ENCODE results near the gene KCNS1. TPM values are rescaled to one million over a fixed set of nuclear protein-coding genes. Genes with fewer than 3 reads are reported as not detected.

Gene KCNS1
- total RNA-seq, 4 donors from 2014 or later: 0.20 to 0.78 TPM; not detected in 2

DNA sequence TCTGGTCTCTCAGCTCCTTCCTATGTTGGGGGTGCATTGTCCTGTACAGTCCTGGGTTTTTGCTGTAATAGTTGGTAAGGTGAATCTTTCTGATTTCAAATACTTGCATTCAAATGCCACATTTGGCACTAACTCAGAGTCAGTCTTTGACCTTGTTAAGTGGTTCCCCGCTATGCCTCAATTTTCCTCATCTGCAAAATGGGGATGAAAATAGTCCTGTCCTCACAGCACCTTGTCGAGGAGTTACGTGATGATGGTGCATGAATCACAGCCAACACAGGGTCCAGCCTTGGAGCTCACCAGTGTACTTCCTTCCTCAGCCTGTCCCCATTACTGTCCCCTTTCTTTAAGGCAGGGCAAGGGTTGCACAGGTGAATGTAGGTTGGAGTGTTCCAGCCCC lies 12.9 kb upstream of the KCNS1 start:
- Histone ChIP-seq H3K4me1 (peaks cover 0 to 10% of the 10 kb centered on the region in 2 donors), H3K4me3 (replicated peaks in 1 of 3) (no peak overlapping the region), H3K9me3 (no peaks in the 10 kb centered on the region), H3K27ac (no peak overlapping the region), H3K27me3 (no peaks in the 10 kb centered on the region), H3K36me3 (no peaks in the 10 kb centered on the region)
- TF ChIP-seq, protein P1, sequence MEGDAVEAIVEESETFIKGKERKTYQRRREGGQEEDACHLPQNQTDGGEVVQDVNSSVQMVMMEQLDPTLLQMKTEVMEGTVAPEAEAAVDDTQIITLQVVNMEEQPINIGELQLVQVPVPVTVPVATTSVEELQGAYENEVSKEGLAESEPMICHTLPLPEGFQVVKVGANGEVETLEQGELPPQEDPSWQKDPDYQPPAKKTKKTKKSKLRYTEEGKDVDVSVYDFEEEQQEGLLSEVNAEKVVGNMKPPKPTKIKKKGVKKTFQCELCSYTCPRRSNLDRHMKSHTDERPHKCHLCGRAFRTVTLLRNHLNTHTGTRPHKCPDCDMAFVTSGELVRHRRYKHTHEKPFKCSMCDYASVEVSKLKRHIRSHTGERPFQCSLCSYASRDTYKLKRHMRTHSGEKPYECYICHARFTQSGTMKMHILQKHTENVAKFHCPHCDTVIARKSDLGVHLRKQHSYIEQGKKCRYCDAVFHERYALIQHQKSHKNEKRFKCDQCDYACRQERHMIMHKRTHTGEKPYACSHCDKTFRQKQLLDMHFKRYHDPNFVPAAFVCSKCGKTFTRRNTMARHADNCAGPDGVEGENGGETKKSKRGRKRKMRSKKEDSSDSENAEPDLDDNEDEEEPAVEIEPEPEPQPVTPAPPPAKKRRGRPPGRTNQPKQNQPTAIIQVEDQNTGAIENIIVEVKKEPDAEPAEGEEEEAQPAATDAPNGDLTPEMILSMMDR (IDR thresholded peaks at IDR 0.05): no peak
- TF ChIP-seq POLR2A (IDR thresholded peaks at IDR 0.05): no peak
- 90 to 94% methylated on average over 3 of the region's 3 CpGs for WGBS, 2 donors
- DNase-seq: no peak
- intact Hi-C loops (cut with DNase I): no loop called here

DNA sequence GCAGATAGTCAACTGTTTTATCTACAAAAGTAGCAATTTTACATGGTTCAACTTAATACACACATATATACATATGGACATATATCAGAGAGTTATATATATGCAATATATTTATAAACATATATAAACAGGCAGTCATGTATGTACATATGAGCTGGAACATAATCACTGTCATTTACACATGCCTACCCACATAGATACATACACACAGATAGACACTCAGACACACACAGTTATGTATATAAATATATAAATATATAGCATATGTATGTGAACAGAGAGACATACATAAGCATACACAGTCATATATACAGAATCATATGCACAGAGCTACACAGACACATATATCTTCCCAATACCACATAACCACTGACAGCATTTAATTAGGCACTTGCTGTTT lies 11.8 kb upstream of the KCNS1 start:
- DNase-seq: no peak
- no peak for TF ChIP-seq POLR2A (IDR thresholded peaks at IDR 0.05)
- TF ChIP-seq, protein P1 (IDR thresholded peaks at IDR 0.05): no peak
- intact Hi-C loops (cut with DNase I): no loop called here

DNA sequence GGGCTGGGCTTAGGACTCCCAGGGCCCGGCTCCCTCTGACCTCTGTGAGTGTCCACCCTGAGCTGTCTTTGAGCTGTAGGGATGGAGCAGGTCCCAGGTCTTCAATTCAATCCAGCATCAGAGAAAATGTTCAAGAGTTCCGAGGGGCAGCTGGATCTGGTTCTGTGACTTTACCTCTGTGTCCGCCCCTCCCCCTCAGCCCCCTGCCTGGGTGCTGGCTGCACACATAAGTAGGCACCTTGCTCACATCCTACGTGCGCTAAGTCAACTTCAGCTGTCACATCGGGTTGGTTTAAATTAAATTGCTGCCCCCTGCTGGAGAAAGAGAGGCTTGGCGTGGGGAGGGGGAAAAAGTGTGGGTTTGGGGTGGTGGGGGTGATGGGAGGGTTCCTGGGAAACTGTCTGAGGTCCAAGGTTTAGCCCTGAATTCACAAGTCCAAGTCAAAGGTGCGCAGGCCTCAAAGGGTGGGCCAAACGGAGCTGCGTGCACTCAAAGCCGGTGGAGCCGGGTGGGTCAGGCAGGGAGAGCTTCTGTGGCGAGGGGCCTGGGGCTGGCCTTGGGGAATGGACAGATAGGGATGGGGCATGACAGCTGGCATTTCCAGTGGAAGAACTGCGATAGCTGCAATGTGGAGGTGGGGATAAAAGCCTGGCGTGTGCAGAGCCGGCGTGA lies 11.0 kb upstream of the KCNS1 start:
- TF ChIP-seq, protein P1 (IDR thresholded peaks at IDR 0.05): peak in 4 of 6 experiments; percentile 9 to 44 (median 22)
- TF ChIP-seq POLR2A (IDR thresholded peaks at IDR 0.05): no peak
- H3K4me3 ChIP-seq (replicated peaks in 1 of 3): no peak overlapping the region
- H3K27ac ChIP-seq: no peak overlapping the region
- H3K27me3 ChIP-seq: no peaks in the 10 kb centered on the region
- WGBS, 2 donors: 49 to 53% methylated on average over 16 to 17 of the region's 17 CpGs
- peak; percentile 39 to 47 for DNase-seq
- no peaks in the 10 kb centered on the region for H3K9me3 ChIP-seq
- intact Hi-C loops (cut with DNase I): no loop called here
- no peaks in the 10 kb centered on the region for H3K36me3 ChIP-seq
- peaks cover 0 to 10% of the 10 kb centered on the region in 2 donors for H3K4me1 ChIP-seq

More for the DNA sequence above, 11.8 kb upstream of the KCNS1 start:
- Histone ChIP-seq H3K27me3 (no peaks in the 10 kb centered on the region), H3K4me3 (replicated peaks in 1 of 3) (no peak overlapping the region), H3K9me3 (no peaks in the 10 kb centered on the region), H3K27ac (no peak overlapping the region), H3K4me1 (peaks cover 0 to 10% of the 10 kb centered on the region in 2 donors), H3K36me3 (no peaks in the 10 kb centered on the region)

DNA sequence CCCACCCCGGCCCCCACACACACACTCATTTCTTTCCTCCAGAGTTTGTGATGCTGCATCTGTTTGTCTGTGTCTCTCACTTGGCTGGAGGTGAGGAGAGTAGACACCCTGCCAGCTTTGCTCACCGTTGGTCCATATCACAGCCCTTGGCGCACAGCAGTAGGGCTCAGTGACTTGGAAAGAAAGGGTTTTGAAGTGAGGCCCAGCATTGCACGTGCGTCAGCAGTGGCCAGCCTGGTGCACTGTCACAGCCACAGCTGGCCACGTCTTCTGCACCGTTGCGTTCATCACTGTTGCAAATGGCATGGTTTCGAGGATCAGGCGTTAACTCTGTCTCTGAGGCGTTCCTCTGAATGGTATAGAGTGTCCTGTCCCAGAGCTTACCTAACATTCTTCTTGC lies 10.4 kb upstream of the KCNS1 start:
- Histone ChIP-seq H3K27ac (no peak overlapping the region), H3K27me3 (no peaks in the 10 kb centered on the region), H3K9me3 (no peaks in the 10 kb centered on the region), H3K4me1 (peaks cover 0 to 10% of the 10 kb centered on the region in 2 donors), H3K4me3 (replicated peaks in 1 of 3) (no peak overlapping the region), H3K36me3 (no peaks in the 10 kb centered on the region)
- intact Hi-C loops (cut with DNase I): no loop called here
- TF ChIP-seq, protein P1 (IDR thresholded peaks at IDR 0.05): no peak
- no peak for TF ChIP-seq POLR2A (IDR thresholded peaks at IDR 0.05)
- WGBS, 2 donors: 52% methylated on average over 9 to 11 of the region's 11 CpGs
- peak; percentile 42 to 66 for DNase-seq

DNA sequence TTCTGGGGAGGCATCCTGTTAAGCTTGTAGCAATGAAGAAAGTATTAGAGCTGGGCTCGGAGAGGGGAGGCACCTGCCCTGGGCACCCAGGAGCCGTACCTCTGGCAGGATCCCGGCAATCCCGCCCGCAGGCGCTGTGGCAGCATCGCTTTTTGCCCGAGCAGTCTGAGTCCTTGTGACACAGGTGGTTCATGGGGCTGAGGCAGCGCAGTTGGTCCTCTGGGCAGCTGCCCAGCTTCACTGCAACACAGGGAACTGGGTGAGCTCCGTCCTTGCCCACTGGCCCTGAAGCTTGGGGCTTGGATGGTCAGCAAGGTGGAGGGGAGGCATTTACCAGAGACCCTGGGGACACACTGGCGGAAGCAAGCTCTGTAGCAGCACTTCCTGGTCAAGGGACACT lies 9.4 kb upstream of the KCNS1 start:
- DNase-seq: no peak
- TF ChIP-seq, protein P1 (IDR thresholded peaks at IDR 0.05): no peak
- TF ChIP-seq POLR2A (IDR thresholded peaks at IDR 0.05): no peak
- Histone ChIP-seq H3K27ac (no peak overlapping the region), H3K4me3 (replicated peaks in 1 of 3) (no peak overlapping the region), H3K9me3 (no peaks in the 10 kb centered on the region), H3K36me3 (no peaks in the 10 kb centered on the region), H3K4me1 (peaks cover 0 to 10% of the 10 kb centered on the region in 2 donors), H3K27me3 (no peaks in the 10 kb centered on the region)
- intact Hi-C loops (cut with DNase I): no loop called here
- 88 to 93% methylated on average over 5 to 8 of the region's 11 CpGs for WGBS, 2 donors
